ENCODE results near the gene CDCA5. TPM values are rescaled to one million over a fixed set of nuclear protein-coding genes. Genes with fewer than 3 reads are reported as not detected.

The CDCA5 gene
- total RNA-seq, 2 experiments from 2014 or later, result 0.77 to 0.84 TPM

- CTCF ChIA-PET, result no interaction called here
- DNase-seq, result peak in 8 of 14 experiments; percentile 12 to 46 (median 24)
These were observed 36.0 kb downstream of the CDCA5 start for GRCh38 chr11:65047581-65048422.

GRCh38 chr11:65045728-65046127 is 38.1 kb downstream of the CDCA5 start:
- Histone ChIP-seq H3K4me1 (ENCODE audit: insufficient read depth, low read length) (peaks cover 38% of the 10 kb centered on the region), H3K9me3 (ENCODE audit: control insufficient read depth in 1 of 2, insufficient read depth in 1 of 2, low read length in 2 of 2) (no peaks in the 10 kb centered on the region), H3K36me3 (ENCODE audit: insufficient read depth, low read length) (peaks cover 8% of the 10 kb centered on the region), H3K4me3 (ENCODE audit: low read length) (no peak overlapping the region), H3K27ac (ENCODE audit: low read depth in 1 of 2, low read length in 2 of 2) (no peak overlapping the region), H3K27me3 (ENCODE audit: control insufficient read depth in 1 of 2, insufficient read depth in 2 of 2, low read length in 2 of 2) (no peaks in the 10 kb centered on the region)
- DNase-seq, result no peak
- Mint-ChIP-seq H3K4me3 (no peak overlapping the region), H3K36me3 (ENCODE audit: low read depth) (peaks cover 15% of the 10 kb centered on the region), H3K27me3 (no peaks in the 10 kb centered on the region), H3K27ac (no peak overlapping the region), H3K9me3 (no peaks in the 10 kb centered on the region), H3K4me1 (ENCODE audit: low read depth) (peaks cover 35% of the 10 kb centered on the region)
- no peak for TF ChIP-seq CTCF (IDR thresholded peaks at IDR 0.05)
- POLR2A ChIA-PET, result no interaction called here
- intact Hi-C loops (cut with DNase I, micrococcal nuclease), result no loop called here
- ATAC-seq (ENCODE audit: poor library complexity), result no peak
- CTCF ChIA-PET, result no interaction called here

More at GRCh38 chr11:65047581-65048422, 36.0 kb downstream of the CDCA5 start:
- no peak overlapping the region for H3K27ac ChIP-seq (ENCODE audit: low read depth in 1 of 2, low read length in 2 of 2)
- Mint-ChIP-seq H3K4me3 (peak overlapping the region; percentile 91), H3K4me1 (ENCODE audit: low read depth) (peaks cover 24% of the 10 kb centered on the region), H3K9me3 (no peaks in the 10 kb centered on the region), H3K36me3 (ENCODE audit: low read depth) (peaks cover 13% of the 10 kb centered on the region), H3K27ac (peak overlapping the region; percentile 82), H3K27me3 (no peaks in the 10 kb centered on the region)
- ATAC-seq (ENCODE audit: poor library complexity), result peak; percentile 62
- TF ChIP-seq CTCF (IDR thresholded peaks at IDR 0.05), result no peak
- peaks cover 8% of the 10 kb centered on the region for H3K36me3 ChIP-seq (ENCODE audit: insufficient read depth, low read length)
- H3K4me3 ChIP-seq (ENCODE audit: low read length), result peak overlapping the region; percentile 63
- H3K4me1 ChIP-seq (ENCODE audit: insufficient read depth, low read length), result peaks cover 25% of the 10 kb centered on the region
- POLR2A ChIA-PET, result interaction anchor here (1.3 kb wide), 1 partner anchor 74 kb away, joined by 4 read pairs; the partner anchor contains the start of genes FAU and MRPL49
- H3K9me3 ChIP-seq (ENCODE audit: control insufficient read depth in 1 of 2, insufficient read depth in 1 of 2, low read length in 2 of 2), result no peaks in the 10 kb centered on the region
- H3K27me3 ChIP-seq (ENCODE audit: control insufficient read depth in 1 of 2, insufficient read depth in 2 of 2, low read length in 2 of 2), result no peaks in the 10 kb centered on the region
- intact Hi-C loops (cut with DNase I, micrococcal nuclease), result no loop called here

DNA sequence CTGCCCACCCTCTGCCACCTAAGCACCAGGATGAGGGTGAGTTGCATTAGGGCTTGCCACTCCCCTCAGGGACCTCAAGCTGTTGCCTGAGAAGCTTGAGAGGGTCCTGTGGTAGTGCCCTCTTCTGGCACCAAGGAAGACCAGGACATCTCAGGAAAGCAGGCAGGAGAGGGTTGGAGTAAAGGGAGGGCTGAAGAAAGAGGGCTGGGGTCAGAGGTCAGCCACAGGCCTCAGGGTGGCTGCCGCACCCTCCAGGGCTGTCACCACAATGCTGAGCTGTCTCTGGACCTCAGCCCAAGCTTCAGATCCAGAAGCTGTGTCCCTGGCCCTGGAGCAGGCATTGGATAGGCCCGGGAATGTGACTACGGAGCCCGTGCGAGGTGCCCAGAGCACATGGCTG is 38.8 kb downstream of the CDCA5 start:
- ATAC-seq (ENCODE audit: poor library complexity), result no peak
- no peak overlapping the region for H3K27ac Mint-ChIP-seq
- Histone ChIP-seq H3K36me3 (ENCODE audit: insufficient read depth, low read length) (peaks cover 8% of the 10 kb centered on the region), H3K4me1 (ENCODE audit: insufficient read depth, low read length) (peaks cover 45% of the 10 kb centered on the region), H3K4me3 (ENCODE audit: low read length) (no peak overlapping the region), H3K27ac (ENCODE audit: low read depth in 1 of 2, low read length in 2 of 2) (no peak overlapping the region), H3K27me3 (ENCODE audit: control insufficient read depth in 1 of 2, insufficient read depth in 2 of 2, low read length in 2 of 2) (no peaks in the 10 kb centered on the region), H3K9me3 (ENCODE audit: control insufficient read depth in 1 of 2, insufficient read depth in 1 of 2, low read length in 2 of 2) (no peaks in the 10 kb centered on the region)
- peaks cover 39% of the 10 kb centered on the region for H3K4me1 Mint-ChIP-seq (ENCODE audit: low read depth)
- H3K9me3 Mint-ChIP-seq, result no peaks in the 10 kb centered on the region
- ChIA-PET POLR2A (no interaction called here), CTCF (no interaction called here)
- intact Hi-C loops (cut with DNase I, micrococcal nuclease), result no loop called here
- peaks cover 18% of the 10 kb centered on the region for H3K36me3 Mint-ChIP-seq (ENCODE audit: low read depth)
- DNase-seq, result no peak
- no peaks in the 10 kb centered on the region for H3K27me3 Mint-ChIP-seq
- H3K4me3 Mint-ChIP-seq, result no peak overlapping the region
- TF ChIP-seq CTCF (IDR thresholded peaks at IDR 0.05), result no peak

All from CD4-positive, alpha-beta T cell (primary cell).